Right lobe of liver (tissue), 6 donors: Measurements from ENCODE around the gene SNX14. TPM values are rescaled to one million over a fixed set of nuclear protein-coding genes. Genes with fewer than 3 reads are reported as not detected.

Experiments
- ATAC-seq, 4 donors: fragments of 200-7000 bp; cut with Tn5 transposase; one replicate each; pipeline ENCODE4 v1.9.1; 2020; ENCODE audit warnings: mild to moderate bottlenecking in 4 of 4, moderate library complexity in 4 of 4
- DNase-seq, 3 donors: peaks; one replicate each; pipeline ENCODE4 v3.0.0-alpha.2; 2020
- H3K27ac ChIP-seq, 3 donors: fragments of 200-600 bp; one replicate each; pipeline ENCODE4 v1.8.0; 2022
- H3K27me3 ChIP-seq, 2 donors: fragments of 200-600 bp; one replicate each; pipeline ENCODE4 v1.8.0; 2022
- H3K36me3 ChIP-seq, 4 donors: fragments of 200-600 bp; sonication (generic) in 1 of 4; one replicate each; pipeline versions ENCODE4 v1.5.1 to v1.8.0; 2017 to 2022; ENCODE audit warnings: control low read depth in 1 of 4
- H3K4me1 ChIP-seq, 4 donors: fragments of 200-600 bp; sonication (generic) in 1 of 4; one replicate each; pipeline versions ENCODE4 v1.5.1 to v1.8.0; 2017 to 2022; ENCODE audit warnings: control low read depth in 1 of 4
- H3K4me3 ChIP-seq, 3 donors: fragments of 200-600 bp; one replicate each; pipeline ENCODE4 v1.8.0; 2022
- H3K9me3 ChIP-seq, 4 donors: fragments of 200-600 bp; sonication (generic) in 1 of 4; one replicate each; pipeline versions ENCODE4 v1.5.1 to v1.8.0; 2017 to 2022; ENCODE audit warnings: control low read depth in 1 of 4
- CTCF ChIP-seq, 4 donors: fragments of 200-600 bp in 3 of 4; fragments of 450-650 bp in 1 of 4; IDR thresholded peaks; one replicate each; pipeline versions ENCODE4 v1.5.1 to v1.8.0; 2016 to 2022; ENCODE audit warnings: antibody characterized with exemption in 4 of 4, mild to moderate bottlenecking in 2 of 4
- POLR2A ChIP-seq: fragments of 450-650 bp; IDR thresholded peaks from one replicate; pipeline ENCODE4 v1.6.1; 2017; ENCODE audit warnings: antibody characterized with exemption, mild to moderate bottlenecking
- WGBS: methylation state at CpG from one replicate; pipeline ENCODE4 v1.1.6; 2018; ENCODE audit warnings: low coverage, low lambda C conversion rate; ENCODE audit not compliant: insufficient coverage; ENCODE audit errors: missing lambda C conversion rate; 5-methylcytosine and 5-hydroxymethylcytosine counted together
- intact Hi-C, 2 donors: fragments of 100-400 bp; cut with DNase I; formaldehyde crosslinking; loops; one replicate each; pipeline versions ENCODE4 v1.11.2 to v1.14.1; 2022
- total RNA-seq, 6 experiments: library from RNA; depleted of rRNA in 2 of 6; stranded (reverse); fragments of >200 nt in 2 of 6; fragmentation: NEBNext Ultra II Directional in 3 of 6; extraction: Animal tissue kit (Norgen Biotek cat#: 25700) in 3 of 6; gene quantifications; one replicate each; pipeline versions ENCODE4 v1.1.0 to v1.2.4, GENCODE V29; 2016 to 2023
- donor health status: DM: no; HTN: yes; CAD: no.
- donor health status: DM: no; HTN: no; CAD: no.
- donor health status: DM: no; HTN: no; CAD: no.
- donor health status: DM: no; HTN: yes; CAD: no.
- donor health status: DM: no; HTN: yes; CAD: no.

Gene SNX14
- total RNA-seq, 6 experiments from 2014 or later, result 35.0 to 72.5 (median 51.9) TPM

- no peak for DNase-seq
- no peak for ATAC-seq
- Histone ChIP-seq H3K36me3 (peaks cover 2 to 82% (median 18%) of the 10 kb centered on the region in 4 donors), H3K4me3 (no peak overlapping the region), H3K27ac (no peak overlapping the region), H3K4me1 (no peaks in the 10 kb centered on the region), H3K27me3 (no peaks in the 10 kb centered on the region), H3K9me3 (no peaks in the 10 kb centered on the region)
- intact Hi-C loops, result no loop called here
- 92% methylated on average over 1 of the region's 1 CpG for WGBS
- TF ChIP-seq POLR2A, result no peak
- no peak for TF ChIP-seq CTCF (IDR thresholded peaks at IDR 0.05)
Observed at GRCh38 chr6:85628353-85628752, 34.7 kb upstream of the SNX14 start.

DNA sequence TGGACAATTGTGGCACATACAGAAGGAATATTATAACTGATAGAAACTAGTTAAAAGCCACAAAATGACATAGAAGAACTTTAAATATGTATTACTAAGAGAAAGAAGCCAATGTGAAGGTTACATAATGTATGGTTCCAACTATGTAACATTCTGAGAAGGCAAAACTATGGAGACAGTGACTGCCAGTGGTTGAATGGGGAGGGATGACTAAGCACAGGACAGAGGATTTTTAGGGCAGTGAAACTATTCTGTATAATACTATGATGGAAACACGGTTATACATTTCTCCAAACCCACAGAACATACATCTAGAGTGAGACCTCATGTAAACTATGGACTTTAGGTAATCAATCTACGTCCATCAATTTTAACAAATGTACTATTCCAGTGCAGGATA, 26.6 kb upstream of the SNX14 start:
- no peaks in the 10 kb centered on the region for H3K27me3 ChIP-seq
- H3K4me3 ChIP-seq, result no peak overlapping the region
- no peak for ATAC-seq
- TF ChIP-seq POLR2A, result no peak
- TF ChIP-seq CTCF (IDR thresholded peaks at IDR 0.05), result no peak
- no peaks in the 10 kb centered on the region for H3K4me1 ChIP-seq
- peaks cover 14 to 87% (median 44%) of the 10 kb centered on the region in 4 donors for H3K36me3 ChIP-seq
- intact Hi-C loops, result no loop called here
- no peak overlapping the region for H3K27ac ChIP-seq
- WGBS, result 84% methylated on average over 2 of the region's 2 CpGs
- DNase-seq, result no peak
- no peaks in the 10 kb centered on the region for H3K9me3 ChIP-seq

- H3K4me1 ChIP-seq, result no peaks in the 10 kb centered on the region
- no peak overlapping the region for H3K4me3 ChIP-seq
- H3K27me3 ChIP-seq, result no peaks in the 10 kb centered on the region
- 81% methylated on average over 3 of the region's 17 CpGs for WGBS
- H3K27ac ChIP-seq, result no peak overlapping the region
- H3K9me3 ChIP-seq, result no peaks in the 10 kb centered on the region
- intact Hi-C loops, result no loop called here
- DNase-seq, result no peak
- TF ChIP-seq POLR2A, result no peak
- no peak for TF ChIP-seq CTCF (IDR thresholded peaks at IDR 0.05)
- no peak for ATAC-seq
- peaks cover 0 to 95% (median 56%) of the 10 kb centered on the region in 4 donors for H3K36me3 ChIP-seq
Observed at GRCh38 chr6:85614780-85615179, 21.1 kb upstream of the SNX14 start.

DNA sequence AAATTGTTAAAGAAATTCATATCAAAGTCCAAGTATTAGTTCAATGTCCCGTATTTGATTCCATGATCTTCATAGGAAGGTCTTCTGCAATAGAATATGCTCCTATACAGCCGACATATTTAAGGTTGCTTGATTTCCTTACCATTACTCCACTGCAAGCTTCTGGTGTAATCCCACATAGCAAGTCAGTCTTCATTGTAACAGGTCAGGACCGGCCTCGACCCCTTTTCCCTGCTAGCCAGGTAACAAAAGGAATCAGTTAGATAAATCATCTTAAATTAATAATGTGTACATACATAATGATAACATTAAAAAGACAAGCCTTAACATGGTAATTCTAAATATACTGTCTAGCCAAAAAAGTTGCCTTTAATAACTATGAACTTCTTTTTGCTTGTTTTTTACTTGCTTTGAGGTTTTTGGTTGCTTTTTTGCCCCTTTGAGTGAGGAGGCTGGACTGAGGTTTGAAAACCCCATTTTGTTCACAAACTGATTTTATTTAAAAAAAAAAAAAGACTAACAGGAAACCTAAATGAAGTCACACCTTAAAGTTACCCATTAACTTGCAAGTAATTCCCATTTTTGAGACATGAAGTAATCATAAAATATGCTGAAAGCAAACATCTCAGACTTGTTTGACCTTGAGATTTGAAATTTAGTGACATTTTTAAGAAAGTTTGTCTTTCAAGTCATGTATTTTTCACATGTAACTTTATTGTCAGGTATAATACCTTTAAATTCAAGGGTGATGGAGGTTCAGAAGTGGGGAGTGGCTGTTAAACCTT, 19.2 kb upstream of the SNX14 start:
- ATAC-seq, result no peak
- Histone ChIP-seq H3K4me1 (no peaks in the 10 kb centered on the region), H3K27me3 (no peaks in the 10 kb centered on the region), H3K9me3 (no peaks in the 10 kb centered on the region), H3K36me3 (peaks cover 0 to 76% (median 40%) of the 10 kb centered on the region in 4 donors), H3K27ac (no peak overlapping the region), H3K4me3 (no peak overlapping the region)
- WGBS, result 95% methylated on average over 4 of the region's 4 CpGs
- intact Hi-C loops, result no loop called here
- DNase-seq, result no peak
- no peak for TF ChIP-seq CTCF (IDR thresholded peaks at IDR 0.05)
- no peak for TF ChIP-seq POLR2A
